AG08395 (cell line): ENCODE data around the gene ARL2BP.

Source experiments
- DNase-seq: peaks from one replicate; pipeline ENCODE4 v3.0.0; 2012; ENCODE audit warnings: mixed read lengths, low spot score

ARL2BP gene

DNA sequence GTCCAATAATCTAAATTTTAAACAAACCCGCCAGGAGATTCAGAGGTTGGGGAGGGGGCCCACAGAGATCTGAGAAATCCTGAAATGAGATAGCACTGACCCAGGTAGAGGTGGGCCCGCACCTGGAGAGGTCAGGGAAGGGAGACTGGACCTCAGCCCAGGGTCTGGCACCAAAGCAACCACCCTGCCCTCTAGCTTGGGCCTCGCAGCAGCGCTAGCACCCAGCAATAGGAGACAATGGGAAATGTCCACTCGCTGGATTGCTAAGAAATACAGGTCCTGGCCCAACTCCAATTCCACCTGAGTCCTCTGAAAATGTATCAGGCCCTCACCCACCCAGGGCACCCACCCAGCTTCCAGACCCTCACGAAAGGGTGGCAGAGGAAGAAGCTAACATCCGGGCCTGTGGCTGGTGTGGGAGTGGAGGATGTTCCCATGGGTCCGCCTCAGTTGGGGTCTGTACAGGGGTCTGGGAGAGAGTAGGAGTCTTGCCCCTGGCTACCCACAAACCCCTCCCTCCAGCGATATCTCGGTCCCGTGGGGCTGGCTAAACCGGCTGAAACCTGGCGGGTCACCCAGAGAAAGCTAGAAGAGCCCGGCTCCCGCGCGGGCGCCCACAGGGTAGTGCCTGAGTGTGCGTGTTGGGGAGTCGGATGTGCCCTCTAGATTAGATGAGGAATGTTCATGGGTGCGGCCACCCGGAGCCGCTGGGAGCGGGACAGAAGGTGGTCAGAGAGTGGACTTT, 38.3 kb downstream of the ARL2BP start:
- DNase-seq = no peak

DNA sequence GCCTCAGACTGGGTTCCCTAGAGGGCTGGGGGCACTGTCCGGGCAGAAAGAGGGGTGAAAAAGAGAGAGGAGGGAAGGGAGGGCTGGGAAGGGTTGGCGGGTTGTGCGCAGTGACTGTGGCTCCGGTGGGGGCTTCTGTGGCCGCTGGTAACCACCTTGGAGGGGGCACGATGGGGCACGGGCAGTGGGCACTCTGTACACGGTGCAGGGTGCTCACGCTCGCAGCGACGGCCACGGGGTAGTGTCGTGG, 38.8 kb downstream of the ARL2BP start:
- no peak for DNase-seq

DNA sequence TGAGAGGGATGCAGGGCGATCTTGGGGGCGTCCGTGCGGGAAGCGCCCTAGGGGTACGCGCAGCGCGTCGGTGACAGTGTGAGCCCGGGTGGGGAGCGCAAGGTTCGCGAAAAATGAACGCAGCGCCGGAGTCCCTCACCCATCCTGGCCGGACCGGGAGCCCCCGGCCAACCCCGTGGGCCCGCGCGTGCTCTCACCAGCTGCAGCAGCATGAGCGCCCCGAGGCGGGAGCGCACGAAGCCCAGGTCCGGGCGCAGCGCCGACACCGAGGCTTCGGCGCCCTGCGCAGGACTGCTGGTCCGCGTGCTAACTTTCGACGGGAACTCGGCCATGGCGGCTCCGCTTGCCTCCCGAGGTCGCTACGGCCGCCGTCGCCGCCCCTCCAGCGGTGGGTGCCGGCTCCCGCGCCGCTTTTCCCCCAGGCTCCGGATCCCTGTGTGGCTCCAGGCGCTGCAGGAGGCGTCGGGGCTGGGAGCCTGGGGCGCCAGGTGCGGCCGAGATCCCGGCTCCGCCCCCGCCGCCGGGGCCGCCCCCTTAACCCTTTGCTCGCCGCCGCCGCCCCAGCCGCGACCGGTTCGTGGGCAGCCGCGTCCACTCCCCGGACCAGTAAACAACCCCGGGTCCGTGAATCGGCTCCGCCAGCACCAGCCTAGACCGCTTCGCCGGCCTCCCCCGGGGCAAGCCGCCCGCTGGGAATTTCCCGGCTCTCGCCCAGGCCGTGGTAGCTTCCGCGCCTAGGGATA, 39.3 kb downstream of the ARL2BP start, which contains the start of gene PLLP:
PLLP (minus strand) TSS at position 464 of the 743 bp plus-strand sequence; CDS start at position 332, 132 bp downstream.
- peak; percentile 41 for DNase-seq

DNA sequence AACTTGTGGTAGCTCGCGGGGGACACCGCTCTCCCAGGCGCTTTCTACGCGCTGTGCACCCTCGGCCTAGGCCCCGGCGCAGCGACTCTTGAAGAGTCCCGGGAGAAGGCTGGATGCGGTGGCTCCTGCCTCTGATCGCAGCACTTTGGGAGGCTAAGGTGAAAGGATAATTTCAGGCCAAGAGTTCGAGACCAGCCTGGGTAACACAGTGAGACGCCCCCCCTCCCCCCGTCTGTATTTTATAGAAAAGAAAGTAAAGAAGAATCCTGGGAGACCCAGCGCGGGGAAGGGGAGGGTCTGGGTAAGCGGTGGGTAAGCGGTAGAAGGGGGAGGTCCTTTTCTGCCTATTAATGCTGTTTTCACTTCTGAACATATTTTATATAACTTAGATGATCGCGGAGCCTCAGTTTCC, 39.9 kb downstream of the ARL2BP start:
- no peak for DNase-seq

DNA sequence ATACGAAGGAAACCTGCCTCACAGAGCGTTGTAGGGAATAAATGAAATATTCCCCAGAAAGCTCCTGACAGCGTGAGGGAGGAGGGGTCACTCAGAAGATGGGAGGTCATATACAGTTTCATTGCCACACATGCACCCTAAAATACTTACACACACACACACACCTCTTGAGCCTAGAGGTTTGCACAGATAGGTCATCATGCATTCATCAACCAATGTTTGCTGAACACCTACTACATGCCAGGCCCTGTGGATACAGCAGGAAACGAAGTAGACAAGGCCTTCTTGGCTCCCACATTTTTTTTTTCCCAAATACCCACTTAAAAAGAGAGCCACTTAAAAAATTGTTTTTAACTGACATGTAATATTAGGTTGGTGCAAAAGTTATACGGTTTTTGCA, 40.3 kb downstream of the ARL2BP start:
- no peak for DNase-seq

DNA sequence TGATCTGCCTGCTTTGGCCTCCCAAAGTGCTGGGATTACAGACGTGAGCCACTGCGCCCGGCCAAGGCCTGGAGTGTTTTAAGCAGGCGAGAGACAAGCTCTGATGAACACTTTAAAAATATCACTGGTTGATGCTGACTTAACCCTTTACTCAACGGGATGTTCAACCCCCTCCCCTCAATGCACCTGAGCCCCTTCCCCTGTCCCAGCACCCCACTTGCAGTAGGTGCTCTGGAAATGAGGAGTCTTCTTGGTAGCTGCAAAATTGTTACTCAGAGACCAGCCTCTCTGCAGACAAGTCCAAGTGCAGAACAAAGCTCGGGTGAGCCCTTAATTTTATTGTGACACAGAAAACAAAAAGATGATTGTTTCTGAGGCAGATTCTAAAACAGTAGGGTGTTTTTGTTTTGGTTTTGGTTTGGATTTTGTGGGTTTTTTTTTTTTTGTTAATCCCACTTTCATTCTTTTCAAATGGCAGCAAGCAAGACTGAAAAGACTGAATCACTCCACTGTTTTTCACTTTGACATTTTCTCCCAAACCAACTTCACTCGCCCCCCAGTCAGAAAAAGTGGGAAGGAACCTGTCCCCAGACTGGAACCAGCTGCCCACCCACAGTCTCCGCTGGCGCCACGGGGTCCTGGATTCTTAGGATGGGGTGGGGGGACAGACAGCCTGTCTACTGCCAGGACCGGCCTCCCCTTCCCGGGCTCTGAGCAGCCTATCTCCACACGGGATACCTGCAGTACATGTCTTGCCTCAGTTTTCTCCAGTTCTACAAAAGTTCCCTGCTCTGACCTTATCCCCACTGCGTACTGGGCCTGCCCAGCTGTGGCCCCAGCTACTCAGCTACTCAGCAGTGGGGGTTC, 44.6 kb downstream of the ARL2BP start:
- DNase-seq = no peak

DNA sequence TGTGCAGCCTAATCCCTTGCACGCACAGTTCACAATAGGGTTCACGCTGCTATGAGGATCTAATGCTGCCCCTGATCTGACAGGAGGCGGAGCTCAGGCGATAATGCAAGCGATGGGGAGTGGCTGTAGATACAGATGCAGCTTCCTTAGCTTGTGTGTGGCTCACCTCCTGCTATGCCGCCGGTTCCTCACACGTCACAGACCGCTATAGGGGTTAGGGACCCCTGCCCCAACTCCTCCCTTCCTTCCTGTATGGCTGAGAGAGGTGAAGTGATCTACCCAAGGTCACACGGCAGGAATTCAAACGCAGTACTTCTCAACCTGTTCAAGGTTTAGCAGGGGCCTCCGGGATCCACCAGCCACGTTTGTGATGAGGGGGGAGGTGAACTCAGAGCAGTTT, 52.8 kb downstream of the ARL2BP start:
- no peak for DNase-seq

DNA sequence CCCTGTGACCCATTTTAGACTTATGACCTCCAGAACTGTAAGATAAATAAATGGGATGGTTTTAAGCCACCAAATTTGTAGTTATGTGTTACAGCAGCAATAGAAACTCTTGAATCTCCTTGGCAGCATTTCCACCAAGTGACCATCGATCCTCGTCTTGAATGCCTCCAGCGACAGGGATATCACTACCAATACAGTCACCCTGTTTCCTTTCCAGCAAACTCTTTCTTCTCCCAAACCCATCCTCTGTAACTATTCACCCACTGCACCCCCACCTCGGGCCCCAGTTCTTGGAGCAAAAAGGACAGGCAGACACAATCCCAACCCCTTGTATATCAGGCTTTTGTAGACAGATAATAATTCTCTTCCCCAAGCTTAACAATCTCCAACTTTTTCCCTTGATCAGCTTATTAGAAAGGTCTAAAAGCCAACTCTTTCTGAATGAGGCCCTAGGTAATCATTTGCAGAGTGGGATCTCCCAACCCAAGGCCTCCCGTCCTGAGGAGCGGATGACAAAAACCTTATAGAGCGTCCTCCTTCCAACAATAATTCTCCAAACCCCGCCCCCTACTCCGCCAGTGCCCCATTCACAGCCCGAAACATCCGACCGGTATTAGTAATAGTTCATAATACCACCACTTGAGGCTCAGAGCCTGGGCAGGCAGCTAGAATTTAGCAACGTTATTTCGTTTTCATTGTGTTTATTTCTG, 54.1 kb downstream of the ARL2BP start:
- DNase-seq = peak; percentile 67

DNA sequence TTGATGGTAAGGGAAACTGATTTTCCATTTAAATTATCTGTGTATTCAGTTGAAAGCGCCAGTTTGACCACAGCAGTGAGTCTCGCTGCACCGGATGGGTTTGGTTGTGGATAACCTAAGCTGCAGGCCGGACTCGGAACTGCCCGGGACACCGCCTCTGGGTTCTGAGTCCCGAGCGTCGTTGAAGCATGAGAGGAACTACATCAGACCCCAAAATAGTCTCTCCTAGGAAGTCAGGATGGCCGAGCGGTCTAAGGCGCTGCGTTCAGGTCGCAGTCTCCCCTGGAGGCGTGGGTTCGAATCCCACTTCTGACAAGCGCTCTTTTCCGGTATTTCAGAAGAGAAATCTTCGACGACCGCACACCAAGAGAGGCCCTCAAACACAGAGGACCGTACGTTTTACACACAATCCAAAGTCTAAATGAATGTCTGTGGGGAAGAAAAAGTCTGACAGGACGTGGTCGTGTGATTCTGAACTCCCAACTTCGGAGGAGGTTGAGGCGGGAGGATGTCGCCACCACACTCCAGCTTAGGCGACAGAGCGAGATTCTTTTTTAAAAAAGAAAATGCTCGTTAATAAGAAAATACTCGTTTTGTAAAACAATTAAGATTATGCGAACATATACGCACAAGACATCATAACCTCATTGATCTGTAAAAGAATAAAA, 54.8 kb downstream of the ARL2BP start:
- peak; percentile 88 for DNase-seq

DNA sequence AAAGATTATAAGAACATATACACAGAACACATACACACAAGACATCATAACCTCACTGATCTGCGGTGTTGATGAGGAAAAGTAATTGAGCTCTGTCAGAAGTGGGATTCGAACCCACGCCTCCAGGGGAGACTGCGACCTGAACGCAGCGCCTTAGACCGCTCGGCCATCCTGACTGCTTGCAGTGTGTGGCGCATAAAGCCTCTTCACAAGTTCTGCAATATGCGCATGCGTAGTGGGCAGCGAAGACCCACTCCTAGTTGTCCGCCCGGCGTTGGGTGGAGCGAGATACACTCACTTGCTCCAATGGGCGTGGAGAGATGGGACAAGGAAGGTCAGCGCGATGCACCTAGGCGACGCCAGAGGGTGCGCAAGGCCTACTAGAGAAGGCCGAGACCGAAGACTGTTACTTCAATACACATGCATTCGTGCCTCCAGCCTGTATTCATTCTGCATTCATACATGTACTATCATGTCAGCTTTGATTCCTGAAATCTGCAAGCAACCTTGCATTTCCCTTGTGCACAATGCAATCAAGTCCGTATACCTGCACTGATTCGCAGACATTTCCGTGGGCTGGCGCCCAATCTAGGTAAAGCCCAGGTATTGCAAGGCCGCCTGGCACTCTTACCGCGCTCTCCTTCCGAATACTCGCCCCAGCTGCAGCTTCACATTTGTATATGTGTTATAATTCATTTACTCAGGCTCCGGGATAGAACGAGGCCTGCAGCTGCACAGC, 55.5 kb downstream of the ARL2BP start:
- peak; percentile 99 for DNase-seq

DNA sequence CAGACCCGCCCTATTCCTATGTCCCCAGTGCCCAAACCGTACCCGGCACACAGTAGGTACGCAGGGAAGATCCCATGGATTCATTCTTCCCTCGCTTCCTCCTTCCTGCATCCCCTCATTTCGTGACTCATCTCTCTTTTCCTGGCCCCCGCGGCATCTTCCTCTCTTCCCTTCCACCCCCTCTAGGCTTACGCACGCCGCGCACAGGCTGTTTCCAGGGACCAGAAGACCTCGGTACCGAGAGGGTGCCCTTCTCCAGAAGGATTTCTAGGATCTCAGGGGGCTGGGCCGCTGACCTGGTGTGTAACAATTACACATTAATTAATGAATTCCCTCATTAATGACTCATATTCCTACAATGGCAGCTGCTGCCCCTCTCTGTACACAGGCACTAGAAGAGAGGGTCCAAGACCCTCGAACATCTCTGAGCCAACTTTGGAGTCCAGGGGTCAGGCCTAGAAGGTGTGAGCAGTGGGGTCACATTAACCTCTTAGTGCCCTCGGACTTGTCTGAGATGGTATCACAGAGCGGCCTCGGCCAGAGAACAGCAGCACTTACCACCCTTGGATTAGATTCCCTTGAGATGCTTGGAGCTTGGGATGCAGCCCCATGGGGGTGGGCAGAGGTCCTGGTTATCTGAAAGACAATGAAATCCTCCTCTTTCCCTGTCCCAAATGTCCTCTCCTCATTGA, 56.2 kb downstream of the ARL2BP start:
- no peak for DNase-seq
